ENCODE data around the gene MACO1. TPM values are rescaled to one million over a fixed set of nuclear protein-coding genes. Genes with fewer than 3 reads are reported as not detected.

MACO1 gene
- total and polyA plus RNA-seq, 10 of the 15 experiments (the other 5 are each of a cell fraction or from before 2014, with no cell fraction given): 3.2 to 19.8 (median 10.3) TPM

DNA sequence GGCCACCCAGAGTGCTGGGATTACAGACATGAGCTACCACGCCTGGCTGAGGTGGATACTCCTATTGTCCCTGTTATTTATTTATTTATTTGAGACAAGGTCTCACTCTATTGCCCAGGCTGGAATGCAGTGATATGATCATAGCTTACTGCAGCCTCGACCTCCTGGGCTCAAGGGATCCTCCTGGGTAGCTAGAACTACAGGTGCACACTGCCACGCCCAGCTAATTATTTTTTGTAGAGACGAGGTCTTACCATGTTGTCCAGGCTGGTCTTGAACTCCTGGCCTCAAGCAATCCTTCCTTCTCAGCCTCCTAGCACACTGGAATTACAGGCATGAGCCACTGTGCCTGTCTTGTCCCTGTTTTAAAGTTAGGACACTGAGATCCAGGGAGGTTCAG lies 117.9 kb downstream of the MACO1 start:
- ChIA-PET CTCF (interaction anchor here (0.6 to 2.3 kb wide), 14 partner anchors 11 to 737 kb away, joined by 3 to 12 read pairs (median 4); no protein-coding TSS in a partner anchor), RAD21 (ENCODE audit: unreplicated experiment) (interaction anchor here (0.6 to 3.5 kb wide), 9 partner anchors 10 to 1560 kb away, joined by 3 to 16 read pairs (median 4); partner anchors contain the start of gene PAFAH2), SMC1A (ENCODE audit: uncharacterized antibody, unreplicated experiment) (interaction anchor here (0.8 to 2.9 kb wide), 8 partner anchors 24 to 816 kb away, joined by 3 to 11 read pairs (median 4); no protein-coding TSS in a partner anchor), POLR2A (interaction anchor here (0.6 to 1.7 kb wide), 3 partner anchors 68 to 271 kb away, joined by 3 to 5 read pairs (median 4); partner anchors contain the start of genes MAN1C1 and MTFR1L)
- 53% methylated on average over 4 of the region's 4 CpGs for WGBS (ENCODE audit: insufficient coverage, insufficient replicate concordance, low lambda C conversion rate, missing lambda C conversion rate)
- in situ Hi-C loops (cut with MboI) (no loop called here), intact Hi-C loops (cut with micrococcal nuclease; ENCODE audit: unreplicated experiment) (loop anchor here (5.0 kb wide), 1 partner anchor 129 kb away; no protein-coding TSS in a partner anchor)
- DNase-seq (ENCODE audit: low read depth, low spot score): no peak
- BruUV-seq (replicated peaks): no TSS peak
- H3K27me3 ChIP-seq (replicated peaks in 1 of 2; ENCODE audit: control insufficient read depth in 2 of 2, insufficient read depth in 2 of 2, low read length in 1 of 2): no peaks in the 10 kb centered on the region
- H2AFZ ChIP-seq (ENCODE audit: control insufficient read depth, low read depth, low read length): no peak overlapping the region
- H3K4me1 ChIP-seq (ENCODE audit: control insufficient read depth, insufficient read depth, low read length): peaks cover 64% of the 10 kb centered on the region
- FAIRE-seq: no peak
- H3K27ac ChIP-seq (ENCODE audit: control insufficient read depth, insufficient read depth): peak overlapping the region; percentile 85
- no peaks in the 10 kb centered on the region for H3K36me3 ChIP-seq (ENCODE audit: control insufficient read depth in 2 of 2, insufficient read depth in 2 of 2, low read length in 1 of 2)
- peak overlapping the region; percentile 49; the same call in 1 of the 2 replicates for H3K4me3 ChIP-seq
- TF ChIP-seq BMI1 (IDR thresholded peaks at IDR 0.05; ENCODE audit: borderline replicate concordance) (no peak), SUPT20H (IDR thresholded peaks at IDR 0.05; ENCODE audit: borderline replicate concordance, control insufficient read depth, low read depth, low read length) (no peak), ETV6 (conservative IDR thresholded peaks at IDR 0.05 in 1 of 2, IDR thresholded peaks at IDR 0.05 in 1 of 2; ENCODE audit: borderline replicate concordance in 1 of 2, low read depth in 1 of 2) (no peak), SMC3 (IDR thresholded peaks at IDR 0.05; ENCODE audit: borderline replicate concordance, low read length) (no peak), ASH2L (IDR thresholded peaks at IDR 0.05; ENCODE audit: borderline replicate concordance, low read depth) (no peak), TARDBP (IDR thresholded peaks at IDR 0.05; ENCODE audit: borderline replicate concordance) (no peak)
- TF ChIP-seq, protein P1, sequence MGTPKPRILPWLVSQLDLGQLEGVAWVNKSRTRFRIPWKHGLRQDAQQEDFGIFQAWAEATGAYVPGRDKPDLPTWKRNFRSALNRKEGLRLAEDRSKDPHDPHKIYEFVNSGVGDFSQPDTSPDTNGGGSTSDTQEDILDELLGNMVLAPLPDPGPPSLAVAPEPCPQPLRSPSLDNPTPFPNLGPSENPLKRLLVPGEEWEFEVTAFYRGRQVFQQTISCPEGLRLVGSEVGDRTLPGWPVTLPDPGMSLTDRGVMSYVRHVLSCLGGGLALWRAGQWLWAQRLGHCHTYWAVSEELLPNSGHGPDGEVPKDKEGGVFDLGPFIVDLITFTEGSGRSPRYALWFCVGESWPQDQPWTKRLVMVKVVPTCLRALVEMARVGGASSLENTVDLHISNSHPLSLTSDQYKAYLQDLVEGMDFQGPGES (IDR thresholded peaks at IDR 0.05): no peak
- TF ChIP-seq, protein P2, sequence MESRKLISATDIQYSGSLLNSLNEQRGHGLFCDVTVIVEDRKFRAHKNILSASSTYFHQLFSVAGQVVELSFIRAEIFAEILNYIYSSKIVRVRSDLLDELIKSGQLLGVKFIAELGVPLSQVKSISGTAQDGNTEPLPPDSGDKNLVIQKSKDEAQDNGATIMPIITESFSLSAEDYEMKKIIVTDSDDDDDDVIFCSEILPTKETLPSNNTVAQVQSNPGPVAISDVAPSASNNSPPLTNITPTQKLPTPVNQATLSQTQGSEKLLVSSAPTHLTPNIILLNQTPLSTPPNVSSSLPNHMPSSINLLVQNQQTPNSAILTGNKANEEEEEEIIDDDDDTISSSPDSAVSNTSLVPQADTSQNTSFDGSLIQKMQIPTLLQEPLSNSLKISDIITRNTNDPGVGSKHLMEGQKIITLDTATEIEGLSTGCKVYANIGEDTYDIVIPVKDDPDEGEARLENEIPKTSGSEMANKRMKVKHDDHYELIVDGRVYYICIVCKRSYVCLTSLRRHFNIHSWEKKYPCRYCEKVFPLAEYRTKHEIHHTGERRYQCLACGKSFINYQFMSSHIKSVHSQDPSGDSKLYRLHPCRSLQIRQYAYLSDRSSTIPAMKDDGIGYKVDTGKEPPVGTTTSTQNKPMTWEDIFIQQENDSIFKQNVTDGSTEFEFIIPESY (IDR thresholded peaks at IDR 0.05): no peak
- TF ChIP-seq, protein P3, sequence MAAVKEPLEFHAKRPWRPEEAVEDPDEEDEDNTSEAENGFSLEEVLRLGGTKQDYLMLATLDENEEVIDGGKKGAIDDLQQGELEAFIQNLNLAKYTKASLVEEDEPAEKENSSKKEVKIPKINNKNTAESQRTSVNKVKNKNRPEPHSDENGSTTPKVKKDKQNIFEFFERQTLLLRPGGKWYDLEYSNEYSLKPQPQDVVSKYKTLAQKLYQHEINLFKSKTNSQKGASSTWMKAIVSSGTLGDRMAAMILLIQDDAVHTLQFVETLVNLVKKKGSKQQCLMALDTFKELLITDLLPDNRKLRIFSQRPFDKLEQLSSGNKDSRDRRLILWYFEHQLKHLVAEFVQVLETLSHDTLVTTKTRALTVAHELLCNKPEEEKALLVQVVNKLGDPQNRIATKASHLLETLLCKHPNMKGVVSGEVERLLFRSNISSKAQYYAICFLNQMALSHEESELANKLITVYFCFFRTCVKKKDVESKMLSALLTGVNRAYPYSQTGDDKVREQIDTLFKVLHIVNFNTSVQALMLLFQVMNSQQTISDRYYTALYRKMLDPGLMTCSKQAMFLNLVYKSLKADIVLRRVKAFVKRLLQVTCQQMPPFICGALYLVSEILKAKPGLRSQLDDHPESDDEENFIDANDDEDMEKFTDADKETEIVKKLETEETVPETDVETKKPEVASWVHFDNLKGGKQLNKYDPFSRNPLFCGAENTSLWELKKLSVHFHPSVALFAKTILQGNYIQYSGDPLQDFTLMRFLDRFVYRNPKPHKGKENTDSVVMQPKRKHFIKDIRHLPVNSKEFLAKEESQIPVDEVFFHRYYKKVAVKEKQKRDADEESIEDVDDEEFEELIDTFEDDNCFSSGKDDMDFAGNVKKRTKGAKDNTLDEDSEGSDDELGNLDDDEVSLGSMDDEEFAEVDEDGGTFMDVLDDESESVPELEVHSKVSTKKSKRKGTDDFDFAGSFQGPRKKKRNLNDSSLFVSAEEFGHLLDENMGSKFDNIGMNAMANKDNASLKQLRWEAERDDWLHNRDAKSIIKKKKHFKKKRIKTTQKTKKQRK (IDR thresholded peaks at IDR 0.05; ENCODE audit: low read depth, low read length): no peak
- TF ChIP-seq, protein P4, sequence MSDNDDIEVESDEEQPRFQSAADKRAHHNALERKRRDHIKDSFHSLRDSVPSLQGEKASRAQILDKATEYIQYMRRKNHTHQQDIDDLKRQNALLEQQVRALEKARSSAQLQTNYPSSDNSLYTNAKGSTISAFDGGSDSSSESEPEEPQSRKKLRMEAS (IDR thresholded peaks at IDR 0.05; ENCODE audit: low read depth, low read length): no peak
- peak overlapping the region; percentile 65 for H3K9ac ChIP-seq (ENCODE audit: control insufficient read depth, insufficient read depth, low read length)
- H3K9me3 ChIP-seq (replicated peaks; ENCODE audit: control insufficient read depth, insufficient read depth, low read length): no peaks in the 10 kb centered on the region; the same call in 2 of the 3 replicates
- peaks cover 38% of the 10 kb centered on the region for H3K79me2 ChIP-seq (ENCODE audit: control insufficient read depth, insufficient read depth, low read length)
- H4K20me1 ChIP-seq (ENCODE audit: control insufficient read depth, insufficient read depth): no peaks in the 10 kb centered on the region; the same call in 1 of the 2 replicates
- peak overlapping the region; percentile 90 for H3K4me2 ChIP-seq (ENCODE audit: control insufficient read depth, insufficient read depth)
- no peak for ATAC-seq
